Smooth muscle cell of trachea (primary cell): ENCODE data around the gene GPN3. TPM values are rescaled to one million over a fixed set of nuclear protein-coding genes. Genes with fewer than 3 reads are reported as not detected.

Experiments used
- total RNA-seq: library from RNA; depleted of rRNA; stranded (reverse); fragments of >200 nt; gene quantifications from 2 replicates; pipeline ENCODE4 v1.2.1, GENCODE V29; 2014

Gene GPN3
- 12.7 and 24.0 TPM in 2 replicates for total RNA-seq

GRCh38 chr12:110468214-110469048 is at the start of gene GPN3, which contains the start of gene FAM216A:
Gene GPN3 (minus strand): TSS chr12:110468257. CDS start chr12:110468203, 54 bp downstream.
Gene FAM216A (plus strand): TSS chr12:110468845. CDS start chr12:110468876, 31 bp downstream.

GRCh38 chr12:110501752-110502738 is 34.0 kb upstream of the GPN3 start, which contains the start of the genes RAD9B and VPS29:
Gene RAD9B (plus strand): TSS chr12:110502331. CDS start chr12:110502338, 7 bp downstream.
Gene VPS29 (minus strand): TSS chr12:110502111. CDS start chr12:110502051, 60 bp downstream.

GRCh38 chr12:110449799-110450497 is 18.1 kb downstream of the GPN3 start, which contains the start of gene ARPC3:
Gene ARPC3 (minus strand): TSS chr12:110450337. CDS start chr12:110450260, 77 bp downstream.

GRCh38 chr12:110403146-110403975 is 64.7 kb downstream of the GPN3 start, which contains the start of gene ANAPC7:
Gene ANAPC7 (minus strand): TSS chr12:110403708. CDS start chr12:110403627, 81 bp downstream.

Other genes starting within 250 kb of the GPN3 start
- 140 and 144 TPM in 2 replicates for gene ATP2A2, start 187.0 kb downstream of the GPN3 start, total RNA-seq
- 40.0 and 56.6 TPM in 2 replicates for gene ANAPC7, start 64.5 kb downstream of the GPN3 start, total RNA-seq
- gene ARPC3, start 17.9 kb downstream of the GPN3 start, total RNA-seq, result 249 and 353 TPM in 2 replicates
- 10.3 and 12.4 TPM in 2 replicates for gene FAM216A, start 588 bp upstream of the GPN3 start, total RNA-seq
- 55.1 and 110 TPM in 2 replicates for gene VPS29, start 33.9 kb upstream of the GPN3 start, total RNA-seq
- 0.29 and 0.83 TPM in 2 replicates for gene RAD9B, start 34.1 kb upstream of the GPN3 start, total RNA-seq
- gene PPTC7, start 115.1 kb upstream of the GPN3 start, total RNA-seq, result 7.1 and 7.3 TPM in 2 replicates
- gene TCTN1, start 145.9 kb upstream of the GPN3 start, total RNA-seq, result 29.1 and 37.7 TPM in 2 replicates
- gene HVCN1, start 220.9 kb upstream of the GPN3 start, total RNA-seq, result 4.1 and 10.1 TPM in 2 replicates